HG02588 (cell line): ENCODE data around the gene LRRN4CL.
A peak's percentile ranks its signal among the peaks of the same experiment; 100 is the strongest.

Source experiments
- ATAC-seq: cut with Tn5 transposase; IDR thresholded peaks from one replicate; pipeline ENCODE4 v1.9.1; 2021; ENCODE audit warnings: mild to moderate bottlenecking, moderate library complexity; ENCODE audit not compliant: unreplicated experiment

The LRRN4CL gene

GRCh38 chr11:62648185-62648966 lies 41.0 kb downstream of the LRRN4CL start:
- ATAC-seq, result no peak

GRCh38 chr11:62647609-62648005 lies 41.7 kb downstream of the LRRN4CL start:
- no peak for ATAC-seq

GRCh38 chr11:62646825-62647608 lies 42.3 kb downstream of the LRRN4CL start:
- ATAC-seq, result no peak

GRCh38 chr11:62645946-62646824 lies 43.1 kb downstream of the LRRN4CL start, which contains the start of gene GANAB:
Gene GANAB (minus strand): TSS chr11:62646613. CDS start chr11:62646599, 14 bp downstream.
- ATAC-seq, result peak; percentile 83

GRCh38 chr11:62645671-62645945 lies 43.7 kb downstream of the LRRN4CL start:
- no peak for ATAC-seq

GRCh38 chr11:62644220-62644619 lies 45.1 kb downstream of the LRRN4CL start:
- ATAC-seq, result no peak
